HCT116 (cell line): ENCODE results near the gene FAM234B. TPM values are rescaled to one million over a fixed set of nuclear protein-coding genes. Genes with fewer than 3 reads are reported as not detected.

Source experiments
- ATAC-seq: fragments of 200-7000 bp; cut with Tn5 transposase; 2 replicates; pipeline ENCODE4 v1.9.1; 2020; ENCODE audit warnings: mild to moderate bottlenecking, moderate library complexity
- BruUV-seq: library from RNA; stranded (reverse); fragments of 400-500 nt; replicated peaks from 2 replicates; lab custom pipeline; 2021; lab: Mats Ljungman, UMichigan
- CTCF ChIA-PET: fragments of 300-600 bp; sonication (Branson Sonifier 250); formaldehyde crosslinking; loops from one replicate; lab custom pipeline; 2021; ENCODE audit warnings: antibody characterized with exemption; lab: Charles Lee
- POLR2A ChIA-PET: fragments of 300-600, 350-600 bp; sonication (Branson Sonifier 250); formaldehyde crosslinking; loops from one replicate; lab custom pipeline; 2021; ENCODE audit warnings: antibody characterized with exemption; lab: Charles Lee
- RAD21 ChIA-PET, 2 experiments: fragments of 300-600 bp; sonication (Branson Sonifier 250); formaldehyde crosslinking; loops; one replicate each; lab custom pipeline; 2023; ENCODE audit warnings: low total read pairs in 2 of 2; ENCODE audit not compliant: uncharacterized antibody in 2 of 2, unreplicated experiment in 2 of 2, low non-redundant PET in 1 of 2; lab: Charles Lee
- DNase-seq: peaks from one replicate; pipeline ENCODE4 v3.0.0-alpha.2; 2010; ENCODE audit warnings: low read depth, low spot score
- H2AFZ ChIP-seq: fragments of 200-600 bp; shearing (Covaris generic), sonication (generic); 2 replicates; pipeline ENCODE4 v1.6.1; 2017; ENCODE audit warnings: low read depth, mixed run types, mixed read lengths, antibody characterized with exemption, low read length; ENCODE audit not compliant: poor library complexity, severe bottlenecking
- H3K27ac ChIP-seq: 2 replicates; pipeline ENCODE4 v1.5.1; 2012; ENCODE audit warnings: low read depth, low read length
- H3K27me3 ChIP-seq: fragments of 200-600 bp; sonication (generic); 2 replicates; pipeline ENCODE4 v1.6.1; 2016; ENCODE audit warnings: mixed run types, low read length, mixed read lengths; ENCODE audit not compliant: insufficient read depth
- H3K36me3 ChIP-seq, 2 experiments: fragments of 200-500 bp in 1 of 2; fragments of 200-600 bp in 1 of 2; sonication (Bioruptor generic) in 1 of 2; sonication (generic) in 1 of 2; 2 replicates each; pipeline versions ENCODE4 v1.5.1 to v1.6.1; 2014 to 2016; ENCODE audit warnings: low read length in 2 of 2, inconsistent platforms in 1 of 2, mixed read lengths in 1 of 2, mixed run types in 1 of 2; ENCODE audit not compliant: insufficient read depth in 2 of 2, control insufficient read depth in 1 of 2
- H3K4me1 ChIP-seq, 2 experiments: fragments of 200-600 bp in 1 of 2; sonication (generic) in 1 of 2; 2 replicates each; pipeline versions ENCODE4 v1.5.1 to v1.6.1; 2012 to 2017; ENCODE audit warnings: low read length in 2 of 2, inconsistent platforms in 1 of 2, mild to moderate bottlenecking in 1 of 2, mixed read lengths in 1 of 2, mixed run types in 1 of 2, moderate library complexity in 1 of 2; ENCODE audit not compliant: insufficient read depth in 2 of 2, control insufficient read depth in 1 of 2
- H3K4me2 ChIP-seq: fragments of 200-600 bp; sonication (generic); 2 replicates; pipeline ENCODE4 v1.6.1; 2017; ENCODE audit warnings: mixed run types, low read length, mixed read lengths
- H3K4me3 ChIP-seq, 2 experiments: fragments of 200-600 bp in 1 of 2; sonication (generic) in 1 of 2; replicated peaks in 1 of 2; 2 replicates each; pipeline ENCODE4 v1.5.1; 2011 to 2016; ENCODE audit warnings: low read length in 2 of 2, control low read depth in 1 of 2, low read depth in 1 of 2, mild to moderate bottlenecking in 1 of 2, mixed read lengths in 1 of 2, mixed run types in 1 of 2
- H3K79me2 ChIP-seq: fragments of 200-600 bp; sonication (generic); 2 replicates; pipeline ENCODE4 v1.6.1; 2017; ENCODE audit warnings: mild to moderate bottlenecking, mixed run types, low read length, moderate library complexity, mixed read lengths; ENCODE audit not compliant: insufficient read depth
- H3K9ac ChIP-seq: fragments of 200-600 bp; sonication (generic); 2 replicates; pipeline ENCODE4 v1.6.1; 2016; ENCODE audit warnings: low read length, mixed read lengths
- H3K9me2 ChIP-seq: fragments of 200-600 bp; sonication (generic), shearing (Covaris generic); 2 replicates; pipeline ENCODE4 v1.6.1; 2017; ENCODE audit warnings: mixed run types, mild to moderate bottlenecking, moderate library complexity; ENCODE audit not compliant: insufficient read depth
- H3K9me3 ChIP-seq, 2 experiments: fragments of 200-500 bp in 1 of 2; fragments of 200-600 bp in 1 of 2; sonication (Bioruptor generic) in 1 of 2; sonication (generic) in 1 of 2; 2 replicates each; pipeline ENCODE4 v1.6.1; 2014 to 2017; ENCODE audit warnings: low read length in 2 of 2, mixed read lengths in 2 of 2, inconsistent platforms in 1 of 2, low read depth in 1 of 2, mild to moderate bottlenecking in 1 of 2, mixed run types in 1 of 2, moderate library complexity in 1 of 2; ENCODE audit not compliant: control insufficient read depth in 1 of 2, insufficient read depth in 1 of 2
- H4K20me1 ChIP-seq: fragments of 200-600 bp; sonication (generic), shearing (Covaris generic); 2 replicates; pipeline ENCODE4 v1.6.1; 2017; ENCODE audit warnings: mixed run types, mild to moderate bottlenecking, moderate library complexity; ENCODE audit not compliant: insufficient read depth
- CTCF ChIP-seq, 3 experiments: fragments of 200-600 bp in 1 of 3; sonication (generic) in 1 of 3; IDR thresholded peaks in 2 of 3; conservative IDR thresholded peaks in 1 of 3; 2 replicates each; pipeline ENCODE4 v1.5.1; 2012 to 2017; ENCODE audit warnings: low read depth in 2 of 3, low read length in 2 of 3, antibody characterized with exemption in 1 of 3, borderline replicate concordance in 1 of 3, control low read depth in 1 of 3, mild to moderate bottlenecking in 1 of 3, mixed read lengths in 1 of 3, mixed run types in 1 of 3, moderate library complexity in 1 of 3; ENCODE audit not compliant: insufficient read depth in 1 of 3
- EGR1 ChIP-seq: IDR thresholded peaks from 2 replicates; pipeline ENCODE4 v1.6.1; 2012; ENCODE audit warnings: low read depth
- EZH2 ChIP-seq: fragments of 200-600 bp; sonication (generic); IDR thresholded peaks from 2 replicates; pipeline ENCODE4 v1.6.1; 2017; ENCODE audit warnings: antibody characterized with exemption, mixed run types
- JUND ChIP-seq: IDR thresholded peaks from 2 replicates; pipeline ENCODE4 v1.6.1; 2012
- POLR2AphosphoS5 ChIP-seq: IDR thresholded peaks from 2 replicates; pipeline ENCODE4 v1.6.1; 2011; ENCODE audit warnings: mild to moderate bottlenecking, low read depth, low read length, moderate library complexity
- RAD21 ChIP-seq: IDR thresholded peaks from 2 replicates; pipeline ENCODE4 v1.6.1; 2012; ENCODE audit warnings: low read depth, mild to moderate bottlenecking
- REST ChIP-seq: IDR thresholded peaks from 2 replicates; pipeline ENCODE4 v1.6.1; 2012; ENCODE audit warnings: low read depth
- SRF ChIP-seq: IDR thresholded peaks from 2 replicates; pipeline ENCODE4 v1.6.1; 2012; ENCODE audit warnings: low read depth
- YY1 ChIP-seq: IDR thresholded peaks from 2 replicates; pipeline ENCODE4 v1.6.1; 2011; ENCODE audit warnings: low read length, low read depth, moderate library complexity, mild to moderate bottlenecking; ENCODE audit not compliant: insufficient replicate concordance; ENCODE audit errors: extremely low read depth
- ZNF274 ChIP-seq: fragments of 200-500 bp; sonication (Bioruptor generic); IDR thresholded peaks from 2 replicates; pipeline ENCODE4 v1.6.1; 2014; ENCODE audit warnings: mild to moderate bottlenecking, low read depth, low read length, inconsistent platforms
- intact Hi-C: fragments of 100-400 bp; cut with micrococcal nuclease; formaldehyde crosslinking; loops from 2 replicates; pipeline ENCODE4 v1.10.0; 2022
- total RNA-seq: library from RNA; stranded (reverse); gene quantifications from one replicate; pipeline ENCODE4 v1.2.1, GENCODE V29; 2021; ENCODE audit not compliant: unreplicated experiment

FAM234B gene
- total RNA-seq, 1 experiment from 2014 or later, result 15.9 TPM

GRCh38 chr12:13062669-13063068, 18.5 kb downstream of the FAM234B start:
- ChIA-PET RAD21 (no interaction called here), POLR2A (no interaction called here), CTCF (no interaction called here)
- no peak for DNase-seq
- Histone ChIP-seq H4K20me1 (no peaks in the 10 kb centered on the region), H2AFZ (no peak overlapping the region), H3K4me3 (no peak overlapping the region), H3K27ac (no peak overlapping the region), H3K36me3 (peaks cover 0 to 2% of the 10 kb centered on the region in 2 experiments; a peak in 2 of 4 replicates), H3K27me3 (no peaks in the 10 kb centered on the region), H3K9me2 (no peaks in the 10 kb centered on the region), H3K4me2 (no peak overlapping the region), H3K9ac (no peak overlapping the region), H3K79me2 (no peaks in the 10 kb centered on the region), H3K9me3 (no peaks in the 10 kb centered on the region), H3K4me1 (no peaks in the 10 kb centered on the region)
- ATAC-seq, result no peak
- no TSS peak for BruUV-seq
- intact Hi-C loops, result no loop called here
- TF ChIP-seq REST (no peak), YY1 (no peak), CTCF (IDR thresholded peaks at IDR 0.05 in 2 of 3, conservative IDR thresholded peaks at IDR 0.05 in 1 of 3; ENCODE audit: borderline replicate concordance in 1 of 3, insufficient read depth in 1 of 3, low read depth in 2 of 3, low read length in 2 of 3) (no peak), EGR1 (no peak), ZNF274 (no peak), EZH2 (no peak), JUND (no peak), POLR2AphosphoS5 (no peak), RAD21 (no peak), SRF (no peak)
